Suprapubic skin (tissue), 3 donors: Measurements from ENCODE around the gene ATG14.

Experiments
- POLR2A ChIP-seq, 2 donors: fragments of 450-650 bp; IDR thresholded peaks; one replicate each; pipeline ENCODE4 v1.6.1; 2017; ENCODE audit warnings: antibody characterized with exemption in 2 of 2, mild to moderate bottlenecking in 2 of 2, moderate library complexity in 2 of 2
- TF ChIP-seq, protein P1 (sequence below), 2 donors: fragments of 200-600 bp in 1 of 2; fragments of 450-650 bp in 1 of 2; sonication (generic) in 1 of 2; IDR thresholded peaks; one replicate each; pipeline ENCODE4 v1.5.1; 2016 to 2019; ENCODE audit warnings: antibody characterized with exemption in 2 of 2, mild to moderate bottlenecking in 1 of 2, moderate library complexity in 1 of 2

DNA sequence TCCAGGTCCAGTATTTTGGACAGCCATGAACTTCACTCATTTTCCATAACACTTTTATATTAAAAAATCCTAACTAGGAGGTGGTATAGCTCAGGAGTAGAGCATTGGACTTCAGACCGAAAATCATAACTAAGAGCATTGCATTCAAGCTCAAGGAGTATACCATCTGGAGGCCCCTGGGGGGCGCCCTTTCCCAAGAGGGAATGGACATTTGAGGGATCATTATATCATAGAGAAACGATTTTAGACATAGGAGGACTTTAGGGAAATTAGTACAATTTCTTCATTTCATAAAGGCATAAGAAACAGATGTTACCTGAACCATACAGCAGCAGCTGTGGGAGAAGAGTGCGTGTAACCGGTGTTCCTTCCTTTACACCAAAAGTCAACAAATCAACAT, 5.2 kb upstream of the ATG14 start:
- TF ChIP-seq, protein P1, sequence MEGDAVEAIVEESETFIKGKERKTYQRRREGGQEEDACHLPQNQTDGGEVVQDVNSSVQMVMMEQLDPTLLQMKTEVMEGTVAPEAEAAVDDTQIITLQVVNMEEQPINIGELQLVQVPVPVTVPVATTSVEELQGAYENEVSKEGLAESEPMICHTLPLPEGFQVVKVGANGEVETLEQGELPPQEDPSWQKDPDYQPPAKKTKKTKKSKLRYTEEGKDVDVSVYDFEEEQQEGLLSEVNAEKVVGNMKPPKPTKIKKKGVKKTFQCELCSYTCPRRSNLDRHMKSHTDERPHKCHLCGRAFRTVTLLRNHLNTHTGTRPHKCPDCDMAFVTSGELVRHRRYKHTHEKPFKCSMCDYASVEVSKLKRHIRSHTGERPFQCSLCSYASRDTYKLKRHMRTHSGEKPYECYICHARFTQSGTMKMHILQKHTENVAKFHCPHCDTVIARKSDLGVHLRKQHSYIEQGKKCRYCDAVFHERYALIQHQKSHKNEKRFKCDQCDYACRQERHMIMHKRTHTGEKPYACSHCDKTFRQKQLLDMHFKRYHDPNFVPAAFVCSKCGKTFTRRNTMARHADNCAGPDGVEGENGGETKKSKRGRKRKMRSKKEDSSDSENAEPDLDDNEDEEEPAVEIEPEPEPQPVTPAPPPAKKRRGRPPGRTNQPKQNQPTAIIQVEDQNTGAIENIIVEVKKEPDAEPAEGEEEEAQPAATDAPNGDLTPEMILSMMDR (IDR thresholded peaks at IDR 0.05): peak in 1 of 2 donors; percentile 20
- TF ChIP-seq POLR2A (IDR thresholded peaks at IDR 0.05): no peak
